H1 (cell line): ENCODE results near the gene RUFY3. TPM values are rescaled to one million over a fixed set of nuclear protein-coding genes. Genes with fewer than 3 reads are reported as not detected.
A peak's percentile ranks its signal among the peaks of the same experiment; 100 is the strongest.

Experiments used
- CTCF ChIA-PET: fragments of 300-600 bp; sonication (Branson Sonifier 250); formaldehyde crosslinking; loops from one replicate; lab custom pipeline; 2021; ENCODE audit not compliant: partially characterized antibody; lab: Charles Lee
- POLR2A ChIA-PET: fragments of 300-600 bp; sonication (Branson Sonifier 250); formaldehyde crosslinking; loops from one replicate; lab custom pipeline; 2021; ENCODE audit warnings: inconsistent platforms; ENCODE audit not compliant: partially characterized antibody; lab: Charles Lee
- DNase-seq, 2 experiments: peaks; one replicate each; pipeline versions ENCODE4 v3.0.0 to v3.0.0-alpha.2; 2010 to 2022; ENCODE audit warnings: low spot score in 2 of 2, low read depth in 1 of 2, mixed read lengths in 1 of 2
- FAIRE-seq: peaks from 2 replicates; lab custom pipeline; 2011; peaks lifted over from hg19 to GRCh38; lab: Jason Lieb, UNC
- H2AFZ ChIP-seq: 2 replicates; pipeline ENCODE4 v1.8.1; 2012; ENCODE audit warnings: low read length, inconsistent platforms
- H2AK5ac ChIP-seq: 2 replicates; pipeline ENCODE4 v1.6.1; 2013; ENCODE audit warnings: low read depth, low read length
- H2BK120ac ChIP-seq: replicated peaks from 2 replicates; pipeline ENCODE3; 2013; ENCODE audit warnings: low read depth, low read length, inconsistent platforms
- H2BK12ac ChIP-seq: 2 replicates; pipeline ENCODE4 v1.6.1; 2013; ENCODE audit warnings: low read depth, low read length
- H2BK15ac ChIP-seq: 2 replicates; pipeline ENCODE4 v1.6.1; 2013; ENCODE audit warnings: low read length
- H2BK20ac ChIP-seq: 2 replicates; pipeline ENCODE4 v1.6.1; 2013; ENCODE audit warnings: low read length
- H2BK5ac ChIP-seq: 2 replicates; pipeline ENCODE4 v1.6.1; 2013; ENCODE audit warnings: low read depth, low read length
- H3K14ac ChIP-seq: 2 replicates; pipeline ENCODE4 v1.6.1; 2013; ENCODE audit warnings: inconsistent platforms; ENCODE audit not compliant: insufficient read length
- H3K18ac ChIP-seq: 2 replicates; pipeline ENCODE4 v1.6.1; 2013; ENCODE audit warnings: low read length; ENCODE audit errors: extremely low read depth
- H3K23ac ChIP-seq: 2 replicates; pipeline ENCODE4 v1.6.1; 2013; ENCODE audit warnings: inconsistent platforms; ENCODE audit not compliant: insufficient read length
- H3K23me2 ChIP-seq: 2 replicates; pipeline ENCODE4 v1.6.1; 2013; ENCODE audit warnings: low read depth, low read length
- H3K27ac ChIP-seq: 2 replicates; pipeline ENCODE4 v1.6.1; 2011; ENCODE audit warnings: low read depth, low read length, inconsistent platforms
- H3K27me3 ChIP-seq, 4 experiments: replicated peaks in 1 of 4; 1 replicate in 1 of 4; 2 replicates in 3 of 4; pipeline versions ENCODE4 v1.6.1 to v1.8.1; 2011 to 2013; ENCODE audit warnings: low read length in 3 of 4, mild to moderate bottlenecking in 3 of 4, inconsistent platforms in 2 of 4, mixed read lengths in 2 of 4, moderate library complexity in 1 of 4; ENCODE audit not compliant: control insufficient read depth in 3 of 4, insufficient read depth in 3 of 4; ENCODE audit errors: extremely low read depth in 1 of 4
- H3K36me3 ChIP-seq, 4 experiments: 2 replicates each; pipeline versions ENCODE4 v1.6.1 to v1.8.1; 2011 to 2013; ENCODE audit warnings: mild to moderate bottlenecking in 4 of 4, low read length in 3 of 4, moderate library complexity in 2 of 4, control low read depth in 1 of 4, inconsistent platforms in 1 of 4; ENCODE audit not compliant: insufficient read depth in 4 of 4, control insufficient read depth in 2 of 4
- H3K4ac ChIP-seq: replicated peaks from 2 replicates; pipeline ENCODE3; 2013; ENCODE audit warnings: low read length, low read depth, mixed read lengths, inconsistent platforms; ENCODE audit not compliant: insufficient read length
- H3K4me1 ChIP-seq, 4 experiments: replicated peaks in 1 of 4; 1 replicate in 1 of 4; 2 replicates in 3 of 4; pipeline versions ENCODE4 v1.6.1 to v1.8.1; 2011 to 2013; ENCODE audit warnings: low read length in 3 of 4, inconsistent platforms in 2 of 4, mixed read lengths in 1 of 4; ENCODE audit not compliant: insufficient read depth in 4 of 4, control insufficient read depth in 3 of 4
- H3K4me2 ChIP-seq, 2 experiments: 2 replicates each; pipeline versions ENCODE4 v1.6.1 to v1.8.1; 2011 to 2013; ENCODE audit warnings: low read depth in 2 of 2, low read length in 2 of 2, control low read depth in 1 of 2, inconsistent platforms in 1 of 2, mild to moderate bottlenecking in 1 of 2; ENCODE audit not compliant: insufficient read depth in 1 of 2
- H3K4me3 ChIP-seq, 4 experiments: fragments of 200-600, 300-600 bp in 1 of 4; sonication (generic), shearing (Covaris generic), sonication (Bioruptor Twin) in 1 of 4; 2 replicates each; pipeline versions ENCODE4 v1.5.1 to v1.8.1; 2011 to 2016; ENCODE audit warnings: low read length in 4 of 4, low read depth in 3 of 4, control low read depth in 2 of 4, inconsistent platforms in 2 of 4, mild to moderate bottlenecking in 2 of 4, mixed read lengths in 1 of 4, moderate library complexity in 1 of 4; ENCODE audit not compliant: insufficient read depth in 2 of 4; ENCODE audit errors: extremely low read depth in 1 of 4
- H3K56ac ChIP-seq: replicated peaks from 2 replicates; pipeline ENCODE3; 2013; ENCODE audit warnings: low read depth, mild to moderate bottlenecking, mixed read lengths, low read length, inconsistent platforms; ENCODE audit not compliant: insufficient read length
- H3K79me1 ChIP-seq: 2 replicates; pipeline ENCODE4 v1.6.1; 2013; ENCODE audit warnings: low read depth, low read length, control low read depth
- H3K79me2 ChIP-seq, 2 experiments: 2 replicates each; pipeline versions ENCODE4 v1.6.1 to v1.8.1; 2012 to 2013; ENCODE audit warnings: low read length in 2 of 2, mild to moderate bottlenecking in 2 of 2, inconsistent platforms in 1 of 2; ENCODE audit not compliant: insufficient read depth in 2 of 2, control insufficient read depth in 1 of 2
- H3K9ac ChIP-seq, 4 experiments: replicated peaks in 1 of 4; 1 replicate in 1 of 4; 2 replicates in 3 of 4; pipeline versions ENCODE4 v1.6.1 to v1.8.1; 2011 to 2013; ENCODE audit warnings: low read depth in 3 of 4, low read length in 3 of 4, control low read depth in 2 of 4, mild to moderate bottlenecking in 2 of 4, moderate library complexity in 2 of 4, inconsistent platforms in 1 of 4; ENCODE audit errors: extremely low read depth in 1 of 4
- H3K9me3 ChIP-seq, 2 experiments: 2 replicates each; pipeline versions ENCODE4 v1.6.1 to v1.8.1; 2012 to 2013; ENCODE audit warnings: mild to moderate bottlenecking in 2 of 2, moderate library complexity in 2 of 2, control low read depth in 1 of 2, inconsistent platforms in 1 of 2, low read depth in 1 of 2, low read length in 1 of 2, mixed read lengths in 1 of 2; ENCODE audit not compliant: insufficient read depth in 2 of 2
- H4K20me1 ChIP-seq, 2 experiments: replicated peaks in 1 of 2; 2 replicates each; pipeline versions ENCODE3 to v1.8.1; 2011 to 2013; ENCODE audit warnings: inconsistent platforms in 2 of 2, low read length in 2 of 2, mild to moderate bottlenecking in 1 of 2; ENCODE audit not compliant: insufficient read depth in 2 of 2, control insufficient read depth in 1 of 2
- H4K5ac ChIP-seq: 2 replicates; pipeline ENCODE4 v1.6.1; 2013; ENCODE audit warnings: low read length, low read depth, mixed read lengths, inconsistent platforms; ENCODE audit not compliant: insufficient read length
- H4K8ac ChIP-seq: 2 replicates; pipeline ENCODE4 v1.8.0; 2013; ENCODE audit warnings: mild to moderate bottlenecking, moderate library complexity, low read length, inconsistent platforms; ENCODE audit not compliant: insufficient read depth; ENCODE audit errors: extremely low read depth
- H4K91ac ChIP-seq: replicated peaks from 2 replicates; pipeline ENCODE3; 2013; ENCODE audit warnings: low read length, mixed read lengths, inconsistent platforms; ENCODE audit not compliant: insufficient read length
- CEBPB ChIP-seq: IDR thresholded peaks from 2 replicates; pipeline ENCODE4 v1.6.1; 2012; ENCODE audit warnings: low read depth, low read length
- CHD1 ChIP-seq: IDR thresholded peaks from 2 replicates; pipeline ENCODE4 v1.6.1; 2012; ENCODE audit warnings: low read depth, low read length, improper control_type of control experiment
- EGR1 ChIP-seq: IDR thresholded peaks from 2 replicates; pipeline ENCODE4 v1.6.1; 2011; ENCODE audit warnings: low read depth, low read length, borderline replicate concordance
- EP300 ChIP-seq, 2 experiments: IDR thresholded peaks; 1 replicate in 1 of 2; 2 replicates in 1 of 2; pipeline ENCODE4 v1.6.1; 2011 to 2012; ENCODE audit warnings: low read depth in 2 of 2, low read length in 2 of 2, mild to moderate bottlenecking in 2 of 2, borderline replicate concordance in 1 of 2, inconsistent platforms in 1 of 2, moderate library complexity in 1 of 2
- FOSL1 ChIP-seq: IDR thresholded peaks from 2 replicates; pipeline ENCODE4 v1.6.1; 2011; ENCODE audit warnings: mild to moderate bottlenecking, low read depth, low read length, moderate library complexity; ENCODE audit not compliant: insufficient read depth
- GTF2F1 ChIP-seq: IDR thresholded peaks from 2 replicates; pipeline ENCODE4 v1.6.1; 2012; ENCODE audit warnings: low read depth, low read length, improper control_type of control experiment, borderline replicate concordance
- MAX ChIP-seq: IDR thresholded peaks from 2 replicates; pipeline ENCODE4 v1.6.1; 2012; ENCODE audit warnings: inconsistent platforms
- NANOG ChIP-seq: IDR thresholded peaks from 2 replicates; pipeline ENCODE4 v1.6.1; 2011; ENCODE audit warnings: low read length, low read depth, mild to moderate bottlenecking, inconsistent platforms; ENCODE audit not compliant: insufficient read depth, poor library complexity, severe bottlenecking
- PHF8 ChIP-seq: fragments of 200-600 bp; sonication (generic); conservative IDR thresholded peaks from 2 replicates; pipeline ENCODE4 v1.7.1; 2012; ENCODE audit warnings: low read depth, mild to moderate bottlenecking, inconsistent platforms, low read length, moderate library complexity
- RBBP5 ChIP-seq: IDR thresholded peaks from 2 replicates; pipeline ENCODE4 v1.7.1; 2012; ENCODE audit warnings: low read depth, mild to moderate bottlenecking, inconsistent platforms, low read length, moderate library complexity, borderline replicate concordance
- SIN3A ChIP-seq, 2 experiments: IDR thresholded peaks in 1 of 2; conservative IDR thresholded peaks in 1 of 2; 2 replicates each; pipeline ENCODE4 v1.6.1; 2011 to 2012; ENCODE audit warnings: low read length in 2 of 2, improper control_type of control experiment in 1 of 2, low read depth in 1 of 2, mild to moderate bottlenecking in 1 of 2
- SP4 ChIP-seq: IDR thresholded peaks from 2 replicates; pipeline ENCODE4 v1.6.1; 2012; ENCODE audit warnings: low read length, inconsistent platforms
- YY1 ChIP-seq: IDR thresholded peaks from 2 replicates; pipeline ENCODE4 v1.6.1; 2011; ENCODE audit warnings: low read depth, mild to moderate bottlenecking, low read length
- WGBS, 2 experiments: shearing (Covaris generic) in 1 of 2; methylation state at CpG; one replicate each; pipeline versions ENCODE4 v1.1.6 to v1.1.7; 2013 to 2015; ENCODE audit warnings: low lambda C conversion rate in 2 of 2, mixed read lengths in 2 of 2, inconsistent platforms in 1 of 2, low coverage in 1 of 2, missing lambda C conversion rate in 1 of 2; ENCODE audit not compliant: insufficient replicate concordance in 2 of 2, insufficient coverage in 1 of 2, insufficient read length in 1 of 2; ENCODE audit errors: extremely low coverage in 1 of 2, missing lambda C conversion rate in 1 of 2; 5-methylcytosine and 5-hydroxymethylcytosine counted together
- polyA plus RNA-seq, 7 experiments: library from polyadenylated mRNA; depleted of rRNA in 3 of 7; stranded (reverse) in 5 of 7; unstranded in 2 of 7; fragments of >200 nt in 5 of 7; fragments of 200-250 nt in 2 of 7; gene quantifications; 1 replicate in 5 of 7; 2 replicates in 1 of 7; 4 replicates in 1 of 7; pipeline versions ENCODE4 v1.2.1 to v1.2.3, GENCODE V29; 2011 to 2013; ENCODE audit warnings: missing spikeins in 2 of 7, mixed read lengths in 2 of 7
- total RNA-seq: library from RNA; stranded (reverse); fragmentation: NEBNext Ultra II Directional; extraction: Animal tissue kit (Norgen Biotek cat#: 25700); gene quantifications from 2 replicates; pipeline ENCODE4 v1.2.1, GENCODE V29; 2021

Gene RUFY3
- total and polyA plus RNA-seq, 2 of the 8 experiments (the other 6 are each of a cell fraction or from before 2014, with no cell fraction given) = 7.8 to 33.1 TPM

- no peaks in the 10 kb centered on the region for H3K9me3 ChIP-seq
- no peak overlapping the region for H4K5ac ChIP-seq
- peaks cover 3% of the 10 kb centered on the region; the same call in 1 of the 2 replicates for H3K23me2 ChIP-seq
- no peak for FAIRE-seq
- peaks cover 0 to 11% (median 6%) of the 10 kb centered on the region in 4 experiments; a peak in 5 of 7 replicates for H3K4me1 ChIP-seq
- no peak overlapping the region for H2BK12ac ChIP-seq
- no peaks in the 10 kb centered on the region for H4K20me1 ChIP-seq
- no peak overlapping the region for H3K18ac ChIP-seq
- no peak overlapping the region for H3K14ac ChIP-seq
- H2BK5ac ChIP-seq = no peak overlapping the region
- H3K79me2 ChIP-seq = peaks cover 0 to 37% of the 10 kb centered on the region in 2 experiments; a peak in 2 of 4 replicates
- H2BK120ac ChIP-seq = no peak overlapping the region
- no peak overlapping the region for H2AFZ ChIP-seq
- no peak overlapping the region for H2AK5ac ChIP-seq
- H3K79me1 ChIP-seq = no peaks in the 10 kb centered on the region; the same call in 1 of the 2 replicates
- POLR2A ChIA-PET = interaction anchor here (1.0 to 5.2 kb wide), 3 partner anchors 12 to 133 kb away, joined by 3 to 86 read pairs (median 14); partner anchors contain the start of genes GRSF1 and UTP3
- no peak overlapping the region for H2BK15ac ChIP-seq
- DNase-seq = no peak
- H4K8ac ChIP-seq = no peak overlapping the region
- no peak overlapping the region for H2BK20ac ChIP-seq
- H3K27ac ChIP-seq = no peak overlapping the region
- no peaks in the 10 kb centered on the region for H3K36me3 ChIP-seq
- no peak overlapping the region for H4K91ac ChIP-seq
- H3K9ac ChIP-seq = no peak overlapping the region
- H3K4ac ChIP-seq = no peak overlapping the region
- peak overlapping the region; percentile 4 for H3K56ac ChIP-seq
- H3K27me3 ChIP-seq = no peaks in the 10 kb centered on the region; a peak in 1 of 7 replicates
- peak overlapping the region; percentile 81 to 90 for H3K4me2 ChIP-seq
- peak overlapping the region in 2 of 4 experiments; percentile 51 to 71; a peak in 3 of 8 replicates for H3K4me3 ChIP-seq
- CTCF ChIA-PET = interaction anchor here (0.7 to 5.7 kb wide), 8 partner anchors 12 to 288 kb away, joined by 3 to 36 read pairs (median 4); partner anchors contain the start of genes RUFY3 and UTP3
- H3K23ac ChIP-seq = no peak overlapping the region
- WGBS, 2 experiments = 75% methylated on average over 1 of the region's 1 CpG; no CpG with 5 or more reads in 1 of the 2 experiments
- no peak for TF ChIP-seq FOSL1
- TF ChIP-seq YY1 = no peak
- TF ChIP-seq NANOG = no peak
- TF ChIP-seq SIN3A (conservative IDR thresholded peaks at IDR 0.05 in 1 of 2, IDR thresholded peaks at IDR 0.05 in 1 of 2; ENCODE audit: low read depth in 1 of 2, low read length in 2 of 2) = no peak
- no peak for TF ChIP-seq MAX
- no peak for TF ChIP-seq EGR1
- no peak for TF ChIP-seq EP300 (IDR thresholded peaks at IDR 0.05; ENCODE audit: borderline replicate concordance in 1 of 2, low read depth in 2 of 2, low read length in 2 of 2)
- TF ChIP-seq CEBPB = no peak
- TF ChIP-seq SP4 = no peak
- TF ChIP-seq RBBP5 = no peak
- no peak for TF ChIP-seq GTF2F1
- TF ChIP-seq PHF8 = no peak
- TF ChIP-seq CHD1 = no peak
Observed at GRCh38 chr4:70706516-70706915, 15.2 kb upstream of the RUFY3 start.
